ENCODE measurements around the gene ARHGAP9. TPM values are rescaled to one million over a fixed set of nuclear protein-coding genes. Genes with fewer than 3 reads are reported as not detected.
"Not testable (repeated sequence)": the region's sequence is repeated elsewhere in the genome, so short reads cannot be mapped to it uniquely, and the experiment has no call there.

ARHGAP9 gene
- total RNA-seq, 2 donors from 2014 or later, result 1.3 to 1.6 TPM

GRCh38 chr12:57446292-57446960, 33.2 kb downstream of the ARHGAP9 start:
- peaks cover 1% of the 10 kb centered on the region for H3K27me3 Mint-ChIP-seq (ENCODE audit: insufficient read depth)
- Histone ChIP-seq H3K4me3 (ENCODE audit: low read length) (no peak overlapping the region), H3K4me1 (ENCODE audit: control insufficient read depth, insufficient read depth, low read length) (no peaks in the 10 kb centered on the region), H3K27ac (ENCODE audit: low read depth, low read length) (no peak overlapping the region), H3K9me3 (ENCODE audit: control insufficient read depth, low read length) (peaks cover 7% of the 10 kb centered on the region), H3K36me3 (ENCODE audit: control insufficient read depth, insufficient read depth, low read length) (no peaks in the 10 kb centered on the region), H3K9ac (ENCODE audit: extremely low read depth, low read length, poor library complexity, severe bottlenecking) (no peak overlapping the region), H3K27me3 (ENCODE audit: control insufficient read depth, insufficient read depth, low read length, poor library complexity, severe bottlenecking) (no peaks in the 10 kb centered on the region)
- DNase-seq, result no peak
- H3K4me3 Mint-ChIP-seq, result no peak overlapping the region
- no peaks in the 10 kb centered on the region for H3K4me1 Mint-ChIP-seq
- peaks cover 6% of the 10 kb centered on the region for H3K9me3 Mint-ChIP-seq
- no peak overlapping the region for H3K27ac Mint-ChIP-seq
- TF ChIP-seq CTCF (conservative IDR thresholded peaks at IDR 0.05), result no peak
- no peaks in the 10 kb centered on the region for H3K36me3 Mint-ChIP-seq (ENCODE audit: low read depth)
- 92 to 94% methylated on average over 5 to 6 of the region's 6 CpGs for WGBS, 2 experiments (ENCODE audit: insufficient coverage in 1 of 2, insufficient read length in 1 of 2)

GRCh38 chr12:57444744-57445143, 34.9 kb downstream of the ARHGAP9 start:
- Mint-ChIP-seq H3K27me3 (ENCODE audit: insufficient read depth) (peaks cover 1% of the 10 kb centered on the region), H3K36me3 (ENCODE audit: low read depth) (peaks cover 2% of the 10 kb centered on the region), H3K9me3 (peaks cover 14% of the 10 kb centered on the region), H3K4me1 (no peaks in the 10 kb centered on the region), H3K27ac (no peak overlapping the region), H3K4me3 (no peak overlapping the region)
- 90 to 92% methylated on average over 4 to 5 of the region's 5 CpGs for WGBS, 2 experiments (ENCODE audit: insufficient coverage in 1 of 2, insufficient read length in 1 of 2)
- no peaks in the 10 kb centered on the region for H3K36me3 ChIP-seq (ENCODE audit: control insufficient read depth, insufficient read depth, low read length)
- H3K4me3 ChIP-seq (ENCODE audit: low read length), result no peak overlapping the region
- no peak overlapping the region for H3K27ac ChIP-seq (ENCODE audit: low read depth, low read length)
- peaks cover 7% of the 10 kb centered on the region for H3K9me3 ChIP-seq (ENCODE audit: control insufficient read depth, low read length)
- no peaks in the 10 kb centered on the region for H3K4me1 ChIP-seq (ENCODE audit: control insufficient read depth, insufficient read depth, low read length)
- H3K27me3 ChIP-seq (ENCODE audit: control insufficient read depth, insufficient read depth, low read length, poor library complexity, severe bottlenecking), result no peaks in the 10 kb centered on the region
- no peak for TF ChIP-seq CTCF (conservative IDR thresholded peaks at IDR 0.05)
- no peak for DNase-seq
- no peak overlapping the region for H3K9ac ChIP-seq (ENCODE audit: extremely low read depth, low read length, poor library complexity, severe bottlenecking)

GRCh38 chr12:57444337-57444736, 35.3 kb downstream of the ARHGAP9 start:
- H3K36me3 ChIP-seq (ENCODE audit: control insufficient read depth, insufficient read depth, low read length); H3K4me1 Mint-ChIP-seq; H3K4me1 ChIP-seq (ENCODE audit: control insufficient read depth, insufficient read depth, low read length); H3K27ac Mint-ChIP-seq; H3K4me3 ChIP-seq (ENCODE audit: low read length); H3K27ac ChIP-seq (ENCODE audit: low read depth, low read length); H3K27me3 Mint-ChIP-seq (ENCODE audit: insufficient read depth); H3K36me3 Mint-ChIP-seq (ENCODE audit: low read depth); H3K4me3 Mint-ChIP-seq; H3K27me3 ChIP-seq (ENCODE audit: control insufficient read depth, insufficient read depth, low read length, poor library complexity, severe bottlenecking); H3K9ac ChIP-seq (ENCODE audit: extremely low read depth, low read length, poor library complexity, severe bottlenecking); H3K9me3 ChIP-seq (ENCODE audit: control insufficient read depth, low read length); DNase-seq: not testable (repeated sequence)
- peaks cover 14% of the 10 kb centered on the region for H3K9me3 Mint-ChIP-seq
- WGBS, 2 experiments (ENCODE audit: insufficient coverage in 1 of 2, insufficient read length in 1 of 2), result 86 to 92% methylated on average over 2 to 6 of the region's 6 CpGs

All from endodermal cell (in vitro differentiated cells).